Prostate gland (tissue), 2 donors: ENCODE data around the gene MCC. TPM values are rescaled to one million over a fixed set of nuclear protein-coding genes. Genes with fewer than 3 reads are reported as not detected.

ENCODE experiments used
- DNase-seq: peaks from one replicate; pipeline ENCODE4 v3.0.0-alpha.2; 2019; ENCODE audit warnings: low spot score
- H3K27ac ChIP-seq, 2 donors: fragments of 200-600 bp; sonication (generic); 2 replicates each; pipeline ENCODE4 v1.5.1; 2017 to 2019
- H3K27me3 ChIP-seq: fragments of 200-600 bp; sonication (generic); replicated peaks from 2 replicates; pipeline ENCODE4 v1.5.1; 2019; ENCODE audit not compliant: insufficient read depth
- H3K36me3 ChIP-seq, 2 donors: fragments of 200-600 bp; sonication (generic); 1 replicate in 1 of 2; 2 replicates in 1 of 2; pipeline versions ENCODE4 v1.5.1 to v1.8.1; 2017 to 2019
- H3K4me1 ChIP-seq: fragments of 200-600 bp; sonication (generic); replicated peaks from 2 replicates; pipeline ENCODE4 v1.5.1; 2019
- H3K4me3 ChIP-seq, 2 donors: fragments of 200-600 bp; sonication (generic); 2 replicates each; pipeline ENCODE4 v1.5.1; 2017 to 2019
- H3K9me3 ChIP-seq: fragments of 200-600 bp; sonication (generic); 2 replicates; pipeline ENCODE4 v1.5.1; 2017
- POLR2A ChIP-seq: fragments of 450-650 bp; IDR thresholded peaks from one replicate; pipeline ENCODE4 v1.6.1; 2016; ENCODE audit warnings: antibody characterized with exemption, mild to moderate bottlenecking
- POLR2AphosphoS5 ChIP-seq: sonication (generic); formaldehyde crosslinking; IDR thresholded peaks from one replicate; pipeline ENCODE4 v1.6.1; 2017; ENCODE audit warnings: antibody characterized with exemption
- WGBS: methylation state at CpG from one replicate; pipeline ENCODE4 v1.1.5; 2018; 5-methylcytosine and 5-hydroxymethylcytosine counted together
- intact Hi-C: fragments of 100-400 bp; cut with DNase I; formaldehyde crosslinking; loops from one replicate; pipeline ENCODE4 v1.14.2; 2022
- total RNA-seq, 2 donors: library from RNA; depleted of rRNA; stranded (reverse); fragments of >200 nt; gene quantifications; one replicate each; pipeline ENCODE4 v1.1.0, GENCODE V29; 2016
- TF ChIP-seq, protein P1 (sequence below), 4 experiments: fragments of 200-600 bp in 2 of 4; fragments of 450-650 bp in 2 of 4; sonication (generic) in 2 of 4; IDR thresholded peaks; 1 replicate in 3 of 4; 2 replicates in 1 of 4; pipeline ENCODE4 v1.5.1; 2016 to 2019; ENCODE audit warnings: antibody characterized with exemption in 4 of 4, mild to moderate bottlenecking in 2 of 4, moderate library complexity in 2 of 4

The MCC gene
- total RNA-seq, 2 donors from 2014 or later, result 41.5 to 54.1 TPM

DNA sequence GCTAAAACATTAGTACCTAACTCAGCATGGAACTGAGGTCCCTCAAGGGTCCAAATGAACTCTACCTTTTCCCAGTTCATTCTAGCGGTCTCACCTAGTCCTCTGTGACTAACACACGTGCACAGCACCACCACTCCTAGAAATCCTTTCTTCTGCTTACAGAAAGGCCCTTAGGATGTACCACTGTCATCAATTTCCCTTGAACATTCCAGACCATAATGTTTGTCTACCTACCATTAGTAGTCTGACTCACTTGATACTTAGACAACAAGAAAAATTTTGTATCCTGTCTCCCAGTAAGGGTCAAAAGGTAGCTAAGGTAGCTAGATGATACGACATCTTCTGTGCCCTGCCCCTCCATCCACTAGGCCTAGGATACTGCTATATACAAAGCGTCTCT lies 220.0 kb downstream of the MCC start:
- 96% methylated on average over 4 of the region's 4 CpGs for WGBS
- TF ChIP-seq POLR2AphosphoS5 (no peak), POLR2A (no peak)
- TF ChIP-seq, protein P1, sequence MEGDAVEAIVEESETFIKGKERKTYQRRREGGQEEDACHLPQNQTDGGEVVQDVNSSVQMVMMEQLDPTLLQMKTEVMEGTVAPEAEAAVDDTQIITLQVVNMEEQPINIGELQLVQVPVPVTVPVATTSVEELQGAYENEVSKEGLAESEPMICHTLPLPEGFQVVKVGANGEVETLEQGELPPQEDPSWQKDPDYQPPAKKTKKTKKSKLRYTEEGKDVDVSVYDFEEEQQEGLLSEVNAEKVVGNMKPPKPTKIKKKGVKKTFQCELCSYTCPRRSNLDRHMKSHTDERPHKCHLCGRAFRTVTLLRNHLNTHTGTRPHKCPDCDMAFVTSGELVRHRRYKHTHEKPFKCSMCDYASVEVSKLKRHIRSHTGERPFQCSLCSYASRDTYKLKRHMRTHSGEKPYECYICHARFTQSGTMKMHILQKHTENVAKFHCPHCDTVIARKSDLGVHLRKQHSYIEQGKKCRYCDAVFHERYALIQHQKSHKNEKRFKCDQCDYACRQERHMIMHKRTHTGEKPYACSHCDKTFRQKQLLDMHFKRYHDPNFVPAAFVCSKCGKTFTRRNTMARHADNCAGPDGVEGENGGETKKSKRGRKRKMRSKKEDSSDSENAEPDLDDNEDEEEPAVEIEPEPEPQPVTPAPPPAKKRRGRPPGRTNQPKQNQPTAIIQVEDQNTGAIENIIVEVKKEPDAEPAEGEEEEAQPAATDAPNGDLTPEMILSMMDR (IDR thresholded peaks at IDR 0.05), result no peak
- intact Hi-C loops, result no loop called here
- H3K27ac ChIP-seq, result no peak overlapping the region
- no peak overlapping the region for H3K4me3 ChIP-seq
- no peaks in the 10 kb centered on the region for H3K27me3 ChIP-seq
- no peak for DNase-seq
- no peaks in the 10 kb centered on the region for H3K4me1 ChIP-seq
- H3K9me3 ChIP-seq, result no peaks in the 10 kb centered on the region
- no peaks in the 10 kb centered on the region for H3K36me3 ChIP-seq

GRCh38 chr5:113267361-113267900 lies 220.8 kb downstream of the MCC start:
- DNase-seq, result no peak
- H3K27ac ChIP-seq, result no peak overlapping the region
- H3K4me1 ChIP-seq, result no peaks in the 10 kb centered on the region
- intact Hi-C loops, result no loop called here
- no peaks in the 10 kb centered on the region for H3K9me3 ChIP-seq
- WGBS, result 70% methylated on average over 6 of the region's 6 CpGs
- TF ChIP-seq POLR2A (no peak), POLR2AphosphoS5 (no peak)
- TF ChIP-seq, protein P1 (IDR thresholded peaks at IDR 0.05), result no peak
- no peak overlapping the region for H3K4me3 ChIP-seq
- H3K27me3 ChIP-seq, result no peaks in the 10 kb centered on the region
- H3K36me3 ChIP-seq, result no peaks in the 10 kb centered on the region

DNA sequence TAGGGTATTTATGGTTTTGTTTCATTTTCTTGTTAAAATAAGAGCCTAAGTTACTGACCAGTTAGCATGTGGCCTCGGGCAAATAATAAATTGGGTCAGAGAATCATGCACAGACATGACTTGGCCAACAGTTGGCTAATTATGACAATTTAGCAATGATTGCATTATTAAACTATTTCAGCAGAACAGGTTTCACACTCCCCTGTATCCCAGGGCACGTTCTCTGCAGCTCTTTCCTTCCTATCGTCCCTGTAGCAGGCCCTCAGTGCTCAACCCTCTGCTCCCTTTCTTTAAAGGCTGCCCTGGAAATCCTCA lies 221.4 kb downstream of the MCC start:
- no peaks in the 10 kb centered on the region for H3K4me1 ChIP-seq
- H3K4me3 ChIP-seq, result no peak overlapping the region
- TF ChIP-seq POLR2AphosphoS5, result peak; percentile 53
- TF ChIP-seq, protein P1 (IDR thresholded peaks at IDR 0.05), result no peak
- no peaks in the 10 kb centered on the region for H3K27me3 ChIP-seq
- peak; percentile 39 for DNase-seq
- H3K36me3 ChIP-seq, result no peaks in the 10 kb centered on the region
- no peaks in the 10 kb centered on the region for H3K9me3 ChIP-seq
- H3K27ac ChIP-seq, result no peak overlapping the region
- WGBS, result 19% methylated on average over 3 of the region's 3 CpGs
- intact Hi-C loops, result no loop called here

- no peak for DNase-seq
- intact Hi-C loops, result no loop called here
- H3K36me3 ChIP-seq, result no peaks in the 10 kb centered on the region
- H3K9me3 ChIP-seq, result no peaks in the 10 kb centered on the region
- no peaks in the 10 kb centered on the region for H3K27me3 ChIP-seq
- no peak overlapping the region for H3K27ac ChIP-seq
- H3K4me3 ChIP-seq, result no peak overlapping the region
- H3K4me1 ChIP-seq, result no peaks in the 10 kb centered on the region
- 77% methylated on average over 4 of the region's 4 CpGs for WGBS
- TF ChIP-seq POLR2A (no peak), POLR2AphosphoS5 (no peak)
- TF ChIP-seq, protein P1 (IDR thresholded peaks at IDR 0.05), result no peak
These were observed 221.9 kb downstream of the MCC start for GRCh38 chr5:113266227-113266912.

DNA sequence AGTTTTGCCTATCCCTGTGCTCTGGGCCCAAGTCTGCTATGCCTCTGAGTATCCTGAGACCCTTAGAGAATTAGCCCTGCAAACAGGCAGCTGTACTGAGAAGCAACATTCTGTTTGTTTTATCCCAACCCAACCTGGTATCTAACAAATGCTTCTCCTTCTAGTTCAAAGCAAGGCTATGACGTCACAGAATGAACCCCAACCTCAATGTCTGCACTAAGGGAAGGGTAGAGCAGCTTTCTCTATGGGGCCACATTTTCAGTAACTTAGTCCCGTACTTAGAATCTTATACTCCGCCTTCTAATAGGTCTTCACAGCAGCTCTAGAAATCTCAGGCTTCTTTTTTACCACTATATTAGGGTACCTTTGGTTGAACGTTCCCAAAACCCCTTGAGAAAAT lies 223.1 kb downstream of the MCC start:
- H3K36me3 ChIP-seq, result no peaks in the 10 kb centered on the region
- TF ChIP-seq, protein P1 (IDR thresholded peaks at IDR 0.05), result no peak
- TF ChIP-seq POLR2AphosphoS5 (no peak), POLR2A (no peak)
- no peaks in the 10 kb centered on the region for H3K9me3 ChIP-seq
- intact Hi-C loops, result no loop called here
- H3K4me1 ChIP-seq, result no peaks in the 10 kb centered on the region
- no peak for DNase-seq
- H3K27me3 ChIP-seq, result no peaks in the 10 kb centered on the region
- H3K4me3 ChIP-seq, result no peak overlapping the region
- H3K27ac ChIP-seq, result no peak overlapping the region
- 93% methylated on average over 4 of the region's 4 CpGs for WGBS
